Esophagus mucosa (tissue), 1 donor: ENCODE results near the gene DUSP5. TPM values are rescaled to one million over a fixed set of nuclear protein-coding genes. Genes with fewer than 3 reads are reported as not detected.
A peak's percentile ranks its signal among the peaks of the same experiment; 100 is the strongest.
"Not testable (repeated sequence)": the region's sequence is repeated elsewhere in the genome, so short reads cannot be mapped to it uniquely, and the experiment has no call there.

Experiments used
- ATAC-seq: fragments of 200-7000 bp; cut with Tn5 transposase; one replicate; pipeline ENCODE4 v1.9.1; 2020
- total RNA-seq: library from RNA; stranded (reverse); gene quantifications from one replicate; pipeline ENCODE4 v1.2.4, GENCODE V29; 2023
- donor health status: DM: yes; HTN: yes; CAD: no.

Gene DUSP5
- total RNA-seq, 1 donor from 2014 or later, result 26.8 TPM

GRCh38 chr10:110523736-110524135, 26.0 kb downstream of the DUSP5 start:
- no peak for ATAC-seq

DNA sequence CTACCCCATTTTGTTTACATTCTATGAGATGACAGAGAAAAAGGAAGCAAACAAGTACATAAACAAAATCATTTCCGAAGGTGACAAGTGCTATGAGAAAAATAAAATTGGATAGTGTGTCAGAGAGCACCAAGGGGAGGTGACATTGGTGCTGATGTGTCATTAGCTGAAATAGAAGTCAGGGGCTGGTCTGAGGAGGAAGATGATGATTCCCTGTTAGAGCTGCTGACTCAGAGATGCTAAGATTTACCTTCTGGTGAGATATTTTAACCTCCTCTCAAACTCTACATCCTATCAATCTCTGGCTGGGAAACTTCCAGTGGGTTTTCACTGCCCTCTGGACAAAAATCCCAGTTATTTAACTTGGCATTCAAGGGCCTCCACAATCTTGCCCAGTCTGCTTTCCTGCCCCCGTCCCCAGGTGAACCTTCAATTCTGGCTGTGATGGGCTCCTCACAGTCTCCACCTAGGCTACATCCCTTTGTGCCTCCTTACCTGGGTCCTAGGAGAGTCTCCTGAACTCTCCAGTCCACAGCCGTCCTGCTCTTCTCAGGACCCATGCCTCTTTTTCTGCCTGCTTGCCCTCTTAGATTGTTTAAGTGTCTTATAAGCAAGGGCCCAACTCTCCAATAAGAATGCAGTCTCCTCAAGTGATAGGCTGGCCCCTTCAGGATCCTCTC, 26.6 kb downstream of the DUSP5 start:
- ATAC-seq, result no peak

DNA sequence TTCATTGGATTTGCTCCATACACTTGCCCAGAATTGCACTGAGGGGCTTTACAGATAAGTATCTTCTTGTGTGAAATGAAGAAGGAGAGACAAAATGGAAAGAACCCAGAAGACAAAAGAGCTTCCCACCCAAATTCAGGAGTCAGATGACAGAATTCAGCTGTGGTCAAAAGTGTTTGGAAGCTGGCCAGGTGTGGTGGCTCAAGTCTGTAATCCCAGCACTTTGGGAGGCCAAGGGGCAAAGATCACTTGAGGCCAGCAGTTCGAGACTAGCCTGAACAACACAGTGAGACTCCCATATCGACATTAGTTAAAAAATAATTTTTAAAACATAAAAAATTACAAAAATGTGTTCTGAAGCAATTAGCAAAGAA, 27.1 kb downstream of the DUSP5 start:
- no peak for ATAC-seq

DNA sequence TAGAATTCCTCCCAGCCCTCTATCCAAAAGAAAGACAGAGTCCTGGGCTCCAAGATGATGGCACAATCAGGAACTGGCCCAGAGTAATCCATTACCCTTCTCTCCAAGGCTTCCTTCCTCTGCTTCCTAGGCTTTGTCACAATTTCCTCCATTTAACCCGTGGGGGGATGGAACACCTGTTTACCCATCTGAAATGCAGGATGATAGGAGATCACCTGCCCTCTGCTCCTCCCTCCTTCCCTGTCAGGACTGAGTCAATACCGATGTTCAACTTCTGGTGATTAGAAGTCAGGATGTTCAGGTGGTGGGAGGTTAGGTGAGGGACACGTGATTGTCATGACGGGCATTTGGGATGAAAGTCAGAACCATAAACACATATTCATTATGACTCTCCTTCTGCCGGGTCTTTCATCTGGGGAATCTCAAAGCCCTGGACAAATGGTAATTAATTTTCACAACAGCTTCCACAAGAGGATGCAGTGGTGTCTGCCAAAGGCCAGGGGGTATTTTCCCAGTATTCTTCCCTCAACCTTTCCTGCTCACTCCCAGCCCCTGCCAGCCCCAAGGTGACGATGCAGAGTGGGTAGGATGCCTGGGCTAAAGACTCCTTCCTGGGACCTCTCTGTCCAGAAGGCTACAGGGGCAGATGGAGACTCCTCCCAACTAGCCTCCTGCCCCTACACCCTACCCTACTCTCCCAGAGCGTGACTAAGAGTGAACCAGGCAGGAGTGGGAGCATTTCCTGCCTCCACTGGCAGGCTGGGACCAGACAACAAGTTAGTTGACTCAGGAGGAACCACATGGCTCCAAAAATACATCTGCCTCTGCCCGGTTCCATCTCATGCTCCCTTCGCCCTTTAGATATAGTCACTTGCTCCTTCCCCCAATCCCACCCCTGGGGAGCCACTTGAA, 27.9 kb downstream of the DUSP5 start:
- ATAC-seq, result peak; percentile 50

- ATAC-seq, result no peak
These were observed 30.0 kb downstream of the DUSP5 start for GRCh38 chr10:110527731-110528171.

- ATAC-seq, result no peak
These were observed 30.7 kb downstream of the DUSP5 start for GRCh38 chr10:110528224-110528996.

- ATAC-seq, result not testable (repeated sequence)
These were observed 31.4 kb downstream of the DUSP5 start for GRCh38 chr10:110528997-110529524.

DNA sequence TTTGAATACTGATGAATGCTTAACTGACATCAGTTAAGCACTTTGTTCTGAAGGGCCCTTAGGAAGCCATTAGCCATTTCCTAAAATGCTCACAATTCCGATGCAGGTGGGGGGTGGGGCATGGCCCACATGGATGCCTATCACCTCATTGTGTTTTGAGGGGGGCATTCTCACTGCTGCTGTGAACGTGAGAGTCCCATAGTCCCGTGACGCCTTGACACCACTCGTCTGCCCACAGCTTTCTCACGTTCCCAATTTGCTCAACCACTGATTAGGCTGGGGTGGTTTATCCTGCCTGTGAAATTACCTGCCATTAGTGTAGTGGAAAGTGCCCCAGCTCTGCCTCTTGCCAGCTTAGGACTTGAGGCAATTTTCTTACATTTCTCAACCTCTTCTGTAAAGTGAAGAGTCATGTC, 31.9 kb downstream of the DUSP5 start:
- no peak for ATAC-seq

GRCh38 chr10:110530131-110530831, 32.6 kb downstream of the DUSP5 start:
- ATAC-seq, result peak; percentile 75

DNA sequence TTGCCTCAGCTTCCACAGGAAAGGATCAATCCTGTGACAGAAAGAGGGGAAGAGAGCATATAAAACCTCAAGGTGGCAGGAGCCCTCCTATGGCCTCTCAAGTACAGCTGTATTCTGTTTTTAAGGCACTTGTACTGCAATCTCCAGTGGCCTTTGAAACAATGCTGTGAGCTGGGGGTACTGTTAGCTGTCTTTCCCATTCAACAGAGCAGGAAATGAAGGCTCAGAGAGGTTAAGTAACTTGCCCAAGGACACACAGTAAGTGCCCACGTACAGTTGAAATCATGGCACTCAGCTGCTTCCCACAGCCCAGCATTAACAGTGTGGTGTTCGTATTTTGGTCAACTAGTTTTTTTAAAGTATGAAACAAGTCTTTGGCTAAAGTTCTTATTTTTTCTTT, 34.0 kb downstream of the DUSP5 start:
- no peak for ATAC-seq

DNA sequence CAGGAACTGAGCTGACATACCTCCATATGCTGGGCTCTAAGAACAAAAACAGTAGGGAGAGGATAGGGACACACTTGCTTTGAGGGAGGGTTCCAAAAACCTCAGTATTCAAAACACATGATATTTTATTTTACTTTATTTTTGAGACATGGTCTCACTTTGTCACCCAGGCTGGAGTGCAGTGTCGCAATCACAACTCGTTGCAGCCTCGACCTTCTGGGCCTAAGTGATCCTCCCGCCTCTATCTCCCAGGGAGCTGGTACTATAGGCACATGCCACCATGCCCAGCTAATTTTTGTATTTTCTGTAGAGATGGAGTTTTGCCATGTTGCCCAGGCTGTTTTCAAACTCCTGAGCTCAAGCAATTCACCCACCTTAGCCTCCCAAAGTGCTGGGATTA, 34.9 kb downstream of the DUSP5 start:
- not testable (repeated sequence) for ATAC-seq

DNA sequence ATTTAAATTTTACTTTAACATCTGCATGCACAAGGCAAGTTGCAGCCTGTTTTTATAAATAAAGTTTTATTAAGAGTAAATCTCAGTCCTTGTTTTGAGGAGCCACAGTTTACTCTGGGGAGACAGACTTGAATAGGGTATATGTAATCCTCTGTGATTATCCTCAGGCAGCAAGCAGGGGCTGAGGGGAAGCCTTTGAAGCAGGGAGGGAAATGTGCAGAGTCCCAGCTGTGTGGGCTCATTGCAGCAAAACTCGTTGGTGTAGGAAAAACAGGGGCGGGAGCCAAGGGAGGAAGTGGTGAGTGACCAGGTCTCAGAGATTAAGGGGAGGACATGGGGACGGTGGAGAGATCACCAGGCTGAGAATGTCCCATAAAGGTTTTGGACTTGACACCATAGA, 35.4 kb downstream of the DUSP5 start:
- ATAC-seq, result no peak

DNA sequence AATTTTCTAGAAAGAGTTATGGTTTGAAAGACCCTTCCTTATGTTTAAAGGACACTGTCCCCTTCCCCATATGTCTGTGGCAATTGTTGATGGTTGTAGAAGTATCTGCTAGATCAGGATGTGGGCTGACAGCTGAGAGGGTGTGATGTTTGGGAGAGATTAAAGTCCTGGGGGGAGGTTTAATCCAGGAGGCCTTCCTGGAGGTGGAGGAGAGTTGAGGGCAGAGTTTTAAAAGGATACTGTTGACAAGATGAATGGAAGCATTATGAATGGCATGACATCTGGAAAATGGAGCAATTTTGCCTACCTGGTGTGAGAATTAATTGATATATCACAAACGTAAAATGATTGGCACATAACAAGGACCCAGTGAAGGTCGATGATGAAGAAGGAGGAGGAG, 36.9 kb downstream of the DUSP5 start:
- ATAC-seq, result no peak

DNA sequence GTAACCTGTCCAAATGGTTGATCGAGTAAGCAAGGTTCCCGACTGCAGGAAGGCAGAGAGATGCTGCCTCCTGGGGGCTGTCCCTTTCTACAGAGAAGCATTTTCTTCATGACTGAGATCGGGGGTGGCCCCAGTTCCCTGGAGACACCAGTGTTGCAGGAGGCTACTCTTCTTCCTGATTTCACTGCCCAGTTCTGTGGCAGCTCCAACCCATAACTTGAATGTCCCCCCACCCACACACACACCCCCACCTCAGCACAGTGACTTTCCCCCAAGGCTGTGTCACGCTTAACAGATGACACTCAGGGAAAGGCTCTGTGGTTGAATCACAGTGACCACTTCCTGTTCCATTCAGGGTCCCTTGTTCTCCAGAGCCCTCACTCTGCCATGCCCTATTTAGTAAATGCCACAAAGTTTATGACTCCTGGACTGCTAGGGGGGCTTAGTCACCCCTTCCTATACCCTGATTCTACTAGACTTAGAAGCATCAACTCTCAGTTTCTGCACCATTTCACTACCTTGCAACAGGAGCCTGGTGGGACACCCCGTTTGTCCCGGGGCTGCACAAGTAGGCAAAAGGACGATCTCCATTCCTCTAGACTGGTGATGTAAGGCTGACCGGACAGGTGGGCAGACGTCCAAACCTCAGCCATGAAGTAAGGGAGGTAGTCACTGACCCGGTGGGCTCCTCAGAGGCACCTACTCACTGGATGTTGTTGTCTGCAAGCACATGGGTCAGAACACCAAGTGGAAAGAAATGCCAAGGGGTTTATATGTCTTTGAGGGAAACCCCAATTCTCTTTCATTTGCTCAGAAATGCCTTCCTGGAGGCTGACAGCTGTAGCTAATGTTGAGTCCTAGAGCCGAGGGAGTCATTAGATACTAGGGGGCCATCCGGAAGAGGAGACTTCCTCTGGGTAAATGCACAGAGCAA, 38.5 kb downstream of the DUSP5 start:
- ATAC-seq, result peak; percentile 50

DNA sequence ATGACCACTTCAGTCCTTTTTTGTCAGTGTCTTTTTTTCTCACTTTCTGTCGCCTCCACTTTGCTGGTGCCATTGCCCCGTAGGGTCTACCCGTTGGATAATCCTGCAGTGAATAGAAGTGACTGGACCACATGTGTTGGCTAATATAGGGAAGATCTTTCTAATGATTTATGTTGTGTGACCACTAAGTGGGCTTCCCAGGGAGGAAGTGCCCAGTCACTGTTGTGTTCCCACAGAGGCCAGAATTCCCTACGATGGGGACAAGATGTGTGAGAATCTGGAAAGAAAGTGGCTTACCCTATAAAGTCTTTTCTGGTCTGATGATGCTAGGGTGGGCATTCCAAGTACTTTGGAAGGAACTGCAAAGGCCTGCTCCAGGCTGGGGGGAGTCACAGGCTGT, 41.4 kb downstream of the DUSP5 start:
- ATAC-seq, result no peak

- ATAC-seq, result no peak
These were observed 42.3 kb downstream of the DUSP5 start for GRCh38 chr10:110540031-110540430.

GRCh38 chr10:110544958-110545537, 47.3 kb downstream of the DUSP5 start:
- ATAC-seq, result no peak

GRCh38 chr10:110546077-110546476, 48.4 kb downstream of the DUSP5 start:
- ATAC-seq, result no peak

DNA sequence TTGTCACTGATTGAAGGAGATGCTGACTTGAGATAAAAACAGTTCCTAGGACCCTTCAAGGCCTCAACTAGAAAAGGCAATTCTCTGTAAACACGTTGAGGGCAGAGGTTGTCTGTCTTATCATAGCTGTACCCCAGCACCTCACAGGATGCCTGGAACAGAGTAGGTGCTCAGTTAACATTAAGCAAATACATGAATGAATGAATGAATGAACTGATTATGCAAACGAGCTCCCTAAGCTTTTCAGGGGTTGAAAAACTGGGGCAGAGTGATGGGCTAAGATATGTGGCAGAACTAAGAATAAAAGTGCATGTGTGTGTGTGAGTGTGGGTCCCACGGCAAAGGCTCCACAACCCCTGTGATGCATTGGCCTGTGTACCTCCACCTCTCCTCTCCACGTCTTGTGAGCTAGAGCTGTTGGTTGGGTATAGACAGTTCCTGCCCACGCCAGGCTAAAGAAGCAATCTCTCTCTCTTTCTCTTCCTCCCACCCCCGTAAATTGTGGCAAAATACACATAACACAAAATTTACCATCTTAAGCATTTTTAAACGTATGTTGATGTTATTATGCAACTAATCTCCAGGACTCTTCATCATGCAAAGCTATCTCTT, 48.9 kb downstream of the DUSP5 start:
- no peak for ATAC-seq

GRCh38 chr10:110547139-110547761, 49.5 kb downstream of the DUSP5 start:
- peak; percentile 51 for ATAC-seq
